Measurements from ENCODE around the gene SUGP2. TPM values are rescaled to one million over a fixed set of nuclear protein-coding genes. Genes with fewer than 3 reads are reported as not detected.

SUGP2 gene
- total and polyA plus RNA-seq, 9 of the 15 experiments (the other 6 are each of a cell fraction or from before 2014, with no cell fraction given): 13.1 to 101 (median 63.1) TPM

DNA sequence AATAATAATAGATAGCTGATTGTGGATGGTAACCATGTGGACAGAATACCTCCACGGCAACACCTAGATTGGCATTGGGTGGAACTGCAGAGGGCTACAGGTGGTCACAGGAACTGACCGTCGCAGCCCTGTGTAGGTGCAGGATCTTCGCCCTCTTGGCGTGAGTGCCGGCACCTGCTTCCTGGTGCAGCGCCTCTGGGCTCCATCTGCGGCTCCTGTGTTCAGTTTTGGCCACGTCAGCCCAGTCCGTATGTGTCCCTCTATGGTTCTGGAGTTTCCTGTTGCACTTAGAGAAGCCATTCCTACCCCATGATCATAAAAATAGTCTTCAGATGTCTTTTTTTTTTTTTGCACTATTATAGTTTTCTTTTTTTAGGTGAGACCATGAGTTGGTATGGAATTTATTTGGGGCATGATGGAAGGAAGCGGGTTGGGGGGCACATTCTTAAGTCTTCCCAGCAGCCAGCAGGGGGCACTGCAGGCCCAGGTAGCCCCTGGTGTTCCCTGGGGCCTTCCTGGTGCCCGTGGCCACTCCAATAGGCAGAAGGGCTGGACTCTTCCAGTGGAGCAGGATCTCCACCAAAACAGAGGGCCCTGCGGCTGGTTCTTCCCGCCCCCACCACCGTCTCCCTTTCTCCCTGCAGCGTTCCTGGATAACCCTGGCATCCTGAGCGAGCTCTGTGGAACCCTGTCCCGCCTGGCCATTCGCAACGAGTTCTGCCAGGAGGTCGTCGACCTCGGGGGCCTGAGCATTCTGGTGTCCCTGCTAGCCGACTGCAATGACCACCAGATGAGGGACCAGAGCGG, 20.4 kb upstream of the SUGP2 start (continued):
- TF ChIP-seq DEAF1 (CRISPR knock-in tag; IDR thresholded peaks at IDR 0.05): peak; percentile 81
- TF ChIP-seq SUPT5H (IDR thresholded peaks at IDR 0.05): no peak
- TF ChIP-seq, protein P1, sequence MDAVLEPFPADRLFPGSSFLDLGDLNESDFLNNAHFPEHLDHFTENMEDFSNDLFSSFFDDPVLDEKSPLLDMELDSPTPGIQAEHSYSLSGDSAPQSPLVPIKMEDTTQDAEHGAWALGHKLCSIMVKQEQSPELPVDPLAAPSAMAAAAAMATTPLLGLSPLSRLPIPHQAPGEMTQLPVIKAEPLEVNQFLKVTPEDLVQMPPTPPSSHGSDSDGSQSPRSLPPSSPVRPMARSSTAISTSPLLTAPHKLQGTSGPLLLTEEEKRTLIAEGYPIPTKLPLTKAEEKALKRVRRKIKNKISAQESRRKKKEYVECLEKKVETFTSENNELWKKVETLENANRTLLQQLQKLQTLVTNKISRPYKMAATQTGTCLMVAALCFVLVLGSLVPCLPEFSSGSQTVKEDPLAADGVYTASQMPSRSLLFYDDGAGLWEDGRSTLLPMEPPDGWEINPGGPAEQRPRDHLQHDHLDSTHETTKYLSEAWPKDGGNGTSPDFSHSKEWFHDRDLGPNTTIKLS (IDR thresholded peaks at IDR 0.05; ENCODE audit: borderline replicate concordance, low read depth): no peak
- TF ChIP-seq SMARCA4 (IDR thresholded peaks at IDR 0.05): no peak
- no peak for TF ChIP-seq SAFB (IDR thresholded peaks at IDR 0.05; ENCODE audit: borderline replicate concordance, low read depth, low read length)
- no peak for TF ChIP-seq SREBF2 (CRISPR knock-in tag; IDR thresholded peaks at IDR 0.05)
- no peak for TF ChIP-seq DMBX1 (CRISPR knock-in tag; IDR thresholded peaks at IDR 0.05; ENCODE audit: borderline replicate concordance)
- peak; percentile 84 to 93 (median 88) for TF ChIP-seq CTCF (IDR thresholded peaks at IDR 0.05 in 2 of 3, conservative IDR thresholded peaks at IDR 0.05 in 1 of 3; ENCODE audit: insufficient read depth in 2 of 3, low read depth in 1 of 3, low read length in 3 of 3)
- TF ChIP-seq MEF2D (tag; conservative IDR thresholded peaks at IDR 0.05; ENCODE audit: low read depth): no peak
- TF ChIP-seq RAD21 (CRISPR knock-in tag; conservative IDR thresholded peaks at IDR 0.05 in 1 of 2, IDR thresholded peaks at IDR 0.05 in 1 of 2): peak; percentile 88 to 94
- TF ChIP-seq USF2 (CRISPR knock-in tag; IDR thresholded peaks at IDR 0.05): no peak
- TF ChIP-seq, protein P2, sequence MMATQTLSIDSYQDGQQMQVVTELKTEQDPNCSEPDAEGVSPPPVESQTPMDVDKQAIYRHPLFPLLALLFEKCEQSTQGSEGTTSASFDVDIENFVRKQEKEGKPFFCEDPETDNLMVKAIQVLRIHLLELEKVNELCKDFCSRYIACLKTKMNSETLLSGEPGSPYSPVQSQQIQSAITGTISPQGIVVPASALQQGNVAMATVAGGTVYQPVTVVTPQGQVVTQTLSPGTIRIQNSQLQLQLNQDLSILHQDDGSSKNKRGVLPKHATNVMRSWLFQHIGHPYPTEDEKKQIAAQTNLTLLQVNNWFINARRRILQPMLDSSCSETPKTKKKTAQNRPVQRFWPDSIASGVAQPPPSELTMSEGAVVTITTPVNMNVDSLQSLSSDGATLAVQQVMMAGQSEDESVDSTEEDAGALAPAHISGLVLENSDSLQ (IDR thresholded peaks at IDR 0.05): no peak
- TF ChIP-seq, protein P3, sequence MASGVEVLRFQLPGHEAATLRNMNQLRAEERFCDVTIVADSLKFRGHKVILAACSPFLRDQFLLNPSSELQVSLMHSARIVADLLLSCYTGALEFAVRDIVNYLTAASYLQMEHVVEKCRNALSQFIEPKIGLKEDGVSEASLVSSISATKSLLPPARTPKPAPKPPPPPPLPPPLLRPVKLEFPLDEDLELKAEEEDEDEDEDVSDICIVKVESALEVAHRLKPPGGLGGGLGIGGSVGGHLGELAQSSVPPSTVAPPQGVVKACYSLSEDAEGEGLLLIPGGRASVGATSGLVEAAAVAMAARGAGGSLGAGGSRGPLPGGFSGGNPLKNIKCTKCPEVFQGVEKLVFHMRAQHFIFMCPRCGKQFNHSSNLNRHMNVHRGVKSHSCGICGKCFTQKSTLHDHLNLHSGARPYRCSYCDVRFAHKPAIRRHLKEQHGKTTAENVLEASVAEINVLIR (CRISPR knock-in tag; IDR thresholded peaks at IDR 0.05): no peak

Data from K562 (cell line).